Measurements from ENCODE around the gene MAP3K9. TPM values are rescaled to one million over a fixed set of nuclear protein-coding genes. Genes with fewer than 3 reads are reported as not detected.
A peak's percentile ranks its signal among the peaks of the same experiment; 100 is the strongest.

Gene MAP3K9
- total and polyA plus RNA-seq, 2 experiments from 2014 or later = 4.4 to 9.2 TPM

GRCh38 chr14:70830998-70831781 lies 21.9 kb upstream of the MAP3K9 start:
- TF ChIP-seq CTCF (IDR thresholded peaks at IDR 0.05; ENCODE audit: poor library complexity) = no peak
- TF ChIP-seq EZH2phosphoT487 (IDR thresholded peaks at IDR 0.05; ENCODE audit: low read depth, severe bottlenecking, unreplicated experiment) = no peak
- Histone ChIP-seq H3K79me2 (no peaks in the 10 kb centered on the region), H3K9me3 (ENCODE audit: low read depth) (no peaks in the 10 kb centered on the region), H3K36me3 (replicated peaks; ENCODE audit: insufficient read depth, low read depth) (no peaks in the 10 kb centered on the region), H3K4me3 (no peak overlapping the region), H3K27me3 (no peaks in the 10 kb centered on the region), H4K20me1 (ENCODE audit: insufficient read depth, poor library complexity, severe bottlenecking) (no peaks in the 10 kb centered on the region), H2AFZ (no peak overlapping the region), H3K9me2 (replicated peaks; ENCODE audit: insufficient read depth) (no peaks in the 10 kb centered on the region), H3K4me1 (ENCODE audit: insufficient read depth) (no peaks in the 10 kb centered on the region), H3K4me2 (no peak overlapping the region), H3K27ac (no peak overlapping the region)
- DNase-seq (ENCODE audit: low spot score) = no peak
- 59% methylated on average over 5 of the region's 5 CpGs for WGBS (ENCODE audit: low lambda C conversion rate, missing lambda C conversion rate)

- Histone ChIP-seq H4K20me1 (ENCODE audit: insufficient read depth, poor library complexity, severe bottlenecking) (no peaks in the 10 kb centered on the region), H2AFZ (no peak overlapping the region), H3K4me1 (ENCODE audit: insufficient read depth) (no peaks in the 10 kb centered on the region), H3K9me2 (replicated peaks; ENCODE audit: insufficient read depth) (no peaks in the 10 kb centered on the region), H3K9me3 (ENCODE audit: low read depth) (no peaks in the 10 kb centered on the region), H3K27me3 (no peaks in the 10 kb centered on the region), H3K4me2 (no peak overlapping the region), H3K27ac (peak overlapping the region; percentile 56), H3K79me2 (no peaks in the 10 kb centered on the region), H3K36me3 (replicated peaks; ENCODE audit: insufficient read depth, low read depth) (no peaks in the 10 kb centered on the region), H3K4me3 (no peak overlapping the region)
- WGBS (ENCODE audit: low lambda C conversion rate, missing lambda C conversion rate) = 94% methylated on average over 3 of the region's 3 CpGs
- DNase-seq (ENCODE audit: low spot score) = no peak
- no peak for TF ChIP-seq EZH2phosphoT487 (IDR thresholded peaks at IDR 0.05; ENCODE audit: low read depth, severe bottlenecking, unreplicated experiment)
Observed at GRCh38 chr14:70828188-70828587, 18.9 kb upstream of the MAP3K9 start.

- H3K36me3 ChIP-seq (replicated peaks; ENCODE audit: insufficient read depth, low read depth) = no peaks in the 10 kb centered on the region
- H3K4me1 ChIP-seq (ENCODE audit: insufficient read depth) = no peaks in the 10 kb centered on the region
- H4K20me1 ChIP-seq (ENCODE audit: insufficient read depth, poor library complexity, severe bottlenecking) = no peaks in the 10 kb centered on the region
- H3K27me3 ChIP-seq = no peaks in the 10 kb centered on the region
- H3K9me3 ChIP-seq (ENCODE audit: low read depth) = no peaks in the 10 kb centered on the region
- 72% methylated on average over 6 of the region's 6 CpGs for WGBS (ENCODE audit: low lambda C conversion rate, missing lambda C conversion rate)
- H2AFZ ChIP-seq = no peak overlapping the region
- peak overlapping the region; percentile 56 for H3K27ac ChIP-seq
- TF ChIP-seq CTCF (IDR thresholded peaks at IDR 0.05; ENCODE audit: poor library complexity) = no peak
- no peak overlapping the region for H3K4me3 ChIP-seq
- H3K79me2 ChIP-seq = no peaks in the 10 kb centered on the region
- no peak overlapping the region for H3K4me2 ChIP-seq
- peak; percentile 44 for DNase-seq (ENCODE audit: low spot score)
- H3K9me2 ChIP-seq (replicated peaks; ENCODE audit: insufficient read depth) = no peaks in the 10 kb centered on the region
Observed at GRCh38 chr14:70827752-70828151, 18.4 kb upstream of the MAP3K9 start.

- H3K4me2 ChIP-seq = no peak overlapping the region
- peak overlapping the region; percentile 51 for H3K27ac ChIP-seq
- no peak for DNase-seq (ENCODE audit: low spot score)
- H3K4me1 ChIP-seq (ENCODE audit: insufficient read depth) = no peaks in the 10 kb centered on the region
- no peaks in the 10 kb centered on the region for H3K9me3 ChIP-seq (ENCODE audit: low read depth)
- H2AFZ ChIP-seq = no peak overlapping the region
- H3K9me2 ChIP-seq (replicated peaks; ENCODE audit: insufficient read depth) = no peaks in the 10 kb centered on the region
- H3K79me2 ChIP-seq = no peaks in the 10 kb centered on the region
- no peak overlapping the region for H3K4me3 ChIP-seq
- no peak for TF ChIP-seq CTCF (IDR thresholded peaks at IDR 0.05; ENCODE audit: poor library complexity)
- no peak for TF ChIP-seq EZH2 (IDR thresholded peaks at IDR 0.05; ENCODE audit: borderline replicate concordance)
- no peak for TF ChIP-seq EZH2phosphoT487 (IDR thresholded peaks at IDR 0.05; ENCODE audit: low read depth, severe bottlenecking, unreplicated experiment)
- no peaks in the 10 kb centered on the region for H3K36me3 ChIP-seq (replicated peaks; ENCODE audit: insufficient read depth, low read depth)
- H3K27me3 ChIP-seq = no peaks in the 10 kb centered on the region
- H4K20me1 ChIP-seq (ENCODE audit: insufficient read depth, poor library complexity, severe bottlenecking) = no peaks in the 10 kb centered on the region
Observed at GRCh38 chr14:70827347-70827746, 18.0 kb upstream of the MAP3K9 start.
